GM04504 (cell line): ENCODE measurements around the gene ERRFI1.

Source experiments
- DNase-seq: peaks from one replicate; pipeline ENCODE4 v3.0.0-alpha.2; 2012; ENCODE audit warnings: low read depth

The ERRFI1 gene

GRCh38 chr1:8003438-8004112 is 22.5 kb downstream of the ERRFI1 start:
- DNase-seq, result no peak

- no peak for DNase-seq
These were observed 23.2 kb downstream of the ERRFI1 start for GRCh38 chr1:8002921-8003320.

GRCh38 chr1:8002329-8002910 is 23.7 kb downstream of the ERRFI1 start:
- no peak for DNase-seq

GRCh38 chr1:7995437-7995836 is 30.7 kb downstream of the ERRFI1 start:
- no peak for DNase-seq

- no peak for DNase-seq
These were observed 31.3 kb downstream of the ERRFI1 start for GRCh38 chr1:7994827-7995226.

- DNase-seq, result no peak
These were observed 32.3 kb downstream of the ERRFI1 start for GRCh38 chr1:7993593-7994479.

GRCh38 chr1:7992885-7993284 is 33.2 kb downstream of the ERRFI1 start:
- no peak for DNase-seq

- DNase-seq, result no peak
These were observed 34.3 kb downstream of the ERRFI1 start for GRCh38 chr1:7991504-7992440.

GRCh38 chr1:7989762-7990428 is 36.2 kb downstream of the ERRFI1 start:
- DNase-seq, result no peak

- DNase-seq, result no peak
These were observed 37.5 kb downstream of the ERRFI1 start for GRCh38 chr1:7988576-7988975.

GRCh38 chr1:7987528-7987927 is 38.6 kb downstream of the ERRFI1 start:
- no peak for DNase-seq

GRCh38 chr1:7985851-7986612 is 40.1 kb downstream of the ERRFI1 start:
- DNase-seq, result no peak

- no peak for DNase-seq
These were observed 41.3 kb downstream of the ERRFI1 start for GRCh38 chr1:7984811-7985210.

GRCh38 chr1:7983086-7983778 is 42.9 kb downstream of the ERRFI1 start:
- DNase-seq, result no peak

- no peak for DNase-seq
These were observed 45.1 kb downstream of the ERRFI1 start for GRCh38 chr1:7980984-7981383.

GRCh38 chr1:7975212-7975865 is 50.8 kb downstream of the ERRFI1 start:
- peak; percentile 37 for DNase-seq

GRCh38 chr1:7973086-7973485 is 53.0 kb downstream of the ERRFI1 start:
- no peak for DNase-seq

- DNase-seq, result no peak
These were observed 53.8 kb downstream of the ERRFI1 start for GRCh38 chr1:7972285-7972684.

- no peak for DNase-seq
These were observed 55.1 kb downstream of the ERRFI1 start for GRCh38 chr1:7971024-7971423.
